Measurements from ENCODE around the gene ZNF653. TPM values are rescaled to one million over a fixed set of nuclear protein-coding genes. Genes with fewer than 3 reads are reported as not detected.

Gene ZNF653
- total and polyA plus RNA-seq, 9 of the 15 experiments (the other 6 are each of a cell fraction or from before 2014, with no cell fraction given), result 1.6 to 8.0 (median 4.2) TPM; not detected in 2

- TF ChIP-seq ZNF79 (CRISPR knock-in tag; IDR thresholded peaks at IDR 0.05; ENCODE audit: low read depth) (no peak), ZNF318 (IDR thresholded peaks at IDR 0.05; ENCODE audit: borderline replicate concordance in 1 of 2, low read depth in 1 of 2) (no peak), MTF1 (CRISPR knock-in tag; IDR thresholded peaks at IDR 0.05; ENCODE audit: borderline replicate concordance) (no peak), NFATC3 (IDR thresholded peaks at IDR 0.05) (no peak), SAP30 (IDR thresholded peaks at IDR 0.05; ENCODE audit: borderline replicate concordance, insufficient read depth, low read depth, low read length, poor library complexity, severe bottlenecking) (no peak), CBX5 (IDR thresholded peaks at IDR 0.05; ENCODE audit: borderline replicate concordance, low read depth) (no peak), MIER1 (IDR thresholded peaks at IDR 0.05; ENCODE audit: low read depth) (no peak), MTA2 (IDR thresholded peaks at IDR 0.05; ENCODE audit: low read depth) (no peak), ESRRB (CRISPR knock-in tag; IDR thresholded peaks at IDR 0.05; ENCODE audit: borderline replicate concordance) (no peak), ZC3H8 (IDR thresholded peaks at IDR 0.05) (no peak), ZNF76 (CRISPR knock-in tag; IDR thresholded peaks at IDR 0.05; ENCODE audit: borderline replicate concordance) (no peak; the same call in 1 of the 2 replicates), CTCF (IDR thresholded peaks at IDR 0.05 in 2 of 3, conservative IDR thresholded peaks at IDR 0.05 in 1 of 3; ENCODE audit: insufficient read depth in 2 of 3, low read depth in 1 of 3, low read length in 3 of 3) (peak; percentile 90 to 97 (median 94))
- TF ChIP-seq, protein P1, sequence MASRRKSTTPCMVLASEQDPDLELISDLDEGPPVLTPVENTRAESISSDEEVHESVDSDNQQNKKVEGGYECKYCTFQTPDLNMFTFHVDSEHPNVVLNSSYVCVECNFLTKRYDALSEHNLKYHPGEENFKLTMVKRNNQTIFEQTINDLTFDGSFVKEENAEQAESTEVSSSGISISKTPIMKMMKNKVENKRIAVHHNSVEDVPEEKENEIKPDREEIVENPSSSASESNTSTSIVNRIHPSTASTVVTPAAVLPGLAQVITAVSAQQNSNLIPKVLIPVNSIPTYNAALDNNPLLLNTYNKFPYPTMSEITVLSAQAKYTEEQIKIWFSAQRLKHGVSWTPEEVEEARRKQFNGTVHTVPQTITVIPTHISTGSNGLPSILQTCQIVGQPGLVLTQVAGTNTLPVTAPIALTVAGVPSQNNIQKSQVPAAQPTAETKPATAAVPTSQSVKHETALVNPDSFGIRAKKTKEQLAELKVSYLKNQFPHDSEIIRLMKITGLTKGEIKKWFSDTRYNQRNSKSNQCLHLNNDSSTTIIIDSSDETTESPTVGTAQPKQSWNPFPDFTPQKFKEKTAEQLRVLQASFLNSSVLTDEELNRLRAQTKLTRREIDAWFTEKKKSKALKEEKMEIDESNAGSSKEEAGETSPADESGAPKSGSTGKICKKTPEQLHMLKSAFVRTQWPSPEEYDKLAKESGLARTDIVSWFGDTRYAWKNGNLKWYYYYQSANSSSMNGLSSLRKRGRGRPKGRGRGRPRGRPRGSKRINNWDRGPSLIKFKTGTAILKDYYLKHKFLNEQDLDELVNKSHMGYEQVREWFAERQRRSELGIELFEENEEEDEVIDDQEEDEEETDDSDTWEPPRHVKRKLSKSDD (conservative IDR thresholded peaks at IDR 0.05; ENCODE audit: low read length), result no peak; the same call in 1 of the 2 replicates
Measured at GRCh38 chr19:11535792-11536595, 30.4 kb upstream of the ZNF653 start (continued).

All from K562 (cell line).